CD4-positive, alpha-beta T cell treated with Interleukin-15 for 1 hour (primary cell): ENCODE measurements around the gene GNPTAB.

ENCODE experiments used
- DNase-seq: peaks from one replicate; pipeline ENCODE4 v3.0.0-alpha.2; 2020

GNPTAB gene

DNA sequence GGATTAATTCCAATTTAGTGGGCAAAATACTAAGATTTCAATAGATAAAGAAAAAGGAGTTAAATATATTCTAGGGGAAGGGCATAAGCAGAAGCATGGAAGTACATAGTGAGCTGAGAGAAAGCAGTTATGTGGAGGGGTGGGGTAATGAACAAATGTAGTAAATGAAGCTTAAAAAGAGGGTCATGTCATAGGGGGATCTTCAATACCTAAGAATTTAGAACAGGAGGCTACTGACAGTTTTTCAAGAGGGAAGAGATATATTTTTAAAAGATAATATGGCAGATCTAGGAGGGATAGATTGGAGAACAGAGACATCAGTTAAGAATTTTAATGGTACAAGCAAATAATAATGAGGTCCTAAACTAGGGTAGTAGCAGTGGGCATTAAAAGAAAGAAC, 100.9 kb downstream of the GNPTAB start:
- no peak for DNase-seq

DNA sequence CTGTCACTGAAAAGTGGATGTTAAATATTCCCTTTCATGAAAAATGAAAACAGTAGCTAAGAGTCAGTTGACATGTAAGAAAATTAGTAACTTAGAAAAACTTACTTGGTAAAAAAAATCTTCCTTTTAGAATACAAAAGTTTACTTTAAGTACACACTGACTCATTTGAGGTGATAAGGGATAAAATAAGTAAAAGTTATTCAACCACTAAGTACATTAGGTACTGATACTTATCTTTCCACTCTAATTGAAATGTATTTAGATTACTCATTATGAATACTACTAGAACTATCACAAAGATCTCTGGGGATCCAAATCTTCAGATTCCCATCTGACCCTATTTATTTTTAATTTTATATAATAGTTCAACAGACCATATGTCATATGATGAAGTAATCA, 103.7 kb downstream of the GNPTAB start:
- DNase-seq: no peak

DNA sequence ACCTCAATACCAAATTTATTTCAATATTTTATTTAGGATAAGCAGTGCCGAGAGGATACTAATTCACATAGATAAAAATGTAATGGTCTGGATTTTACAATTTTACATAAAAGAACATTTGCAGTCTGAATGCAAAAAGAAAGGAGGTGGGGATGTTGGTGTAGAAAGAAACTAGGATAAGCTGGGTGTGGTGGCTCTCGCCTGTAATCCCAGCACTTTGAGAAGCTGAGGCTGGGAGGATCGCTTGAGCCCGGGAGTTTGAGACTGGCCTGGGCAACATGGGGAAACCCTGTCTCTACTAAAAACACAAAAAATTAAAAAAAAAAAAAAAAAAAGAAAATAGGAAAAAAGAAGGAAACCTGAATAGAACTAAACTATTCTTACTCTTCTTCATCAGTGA, 108.4 kb downstream of the GNPTAB start:
- DNase-seq: no peak

DNA sequence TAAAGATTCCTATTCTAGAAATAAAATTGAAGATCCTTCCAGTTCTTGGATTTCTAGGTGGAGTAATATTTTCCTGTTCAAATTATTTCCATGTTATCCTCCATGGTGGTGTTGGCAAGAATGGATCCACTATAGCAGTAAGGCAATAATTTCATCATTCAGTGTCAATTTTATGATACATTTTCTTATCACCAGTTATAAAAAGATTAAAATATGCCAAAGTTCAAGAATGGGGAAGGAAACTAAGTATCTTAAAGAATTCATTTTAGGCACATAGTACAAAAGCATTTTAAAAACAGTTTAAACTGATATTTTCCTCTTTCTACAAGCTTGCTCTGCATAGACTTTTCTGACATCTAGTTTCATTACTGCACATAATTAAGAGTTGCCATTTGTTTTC, 110.6 kb downstream of the GNPTAB start:
- DNase-seq: no peak

DNA sequence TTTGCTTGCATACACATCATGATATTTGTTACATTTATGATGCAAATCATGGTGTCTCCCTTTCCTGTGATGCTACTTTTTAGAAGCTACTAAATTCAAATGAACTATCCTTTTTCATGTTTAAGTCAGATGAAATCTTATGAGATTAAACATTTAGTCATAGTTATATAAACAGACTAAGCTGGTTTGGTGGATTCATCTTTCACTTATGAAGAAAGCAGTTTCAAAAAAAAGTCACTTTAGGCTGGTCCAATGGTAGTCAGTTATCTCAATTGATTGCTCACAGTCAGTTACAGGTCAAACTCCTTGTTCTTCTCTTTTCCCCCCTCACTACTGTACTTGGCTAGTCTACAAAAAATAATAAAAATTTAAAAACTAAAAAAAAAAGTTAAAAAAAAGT, 111.2 kb downstream of the GNPTAB start:
- no peak for DNase-seq

DNA sequence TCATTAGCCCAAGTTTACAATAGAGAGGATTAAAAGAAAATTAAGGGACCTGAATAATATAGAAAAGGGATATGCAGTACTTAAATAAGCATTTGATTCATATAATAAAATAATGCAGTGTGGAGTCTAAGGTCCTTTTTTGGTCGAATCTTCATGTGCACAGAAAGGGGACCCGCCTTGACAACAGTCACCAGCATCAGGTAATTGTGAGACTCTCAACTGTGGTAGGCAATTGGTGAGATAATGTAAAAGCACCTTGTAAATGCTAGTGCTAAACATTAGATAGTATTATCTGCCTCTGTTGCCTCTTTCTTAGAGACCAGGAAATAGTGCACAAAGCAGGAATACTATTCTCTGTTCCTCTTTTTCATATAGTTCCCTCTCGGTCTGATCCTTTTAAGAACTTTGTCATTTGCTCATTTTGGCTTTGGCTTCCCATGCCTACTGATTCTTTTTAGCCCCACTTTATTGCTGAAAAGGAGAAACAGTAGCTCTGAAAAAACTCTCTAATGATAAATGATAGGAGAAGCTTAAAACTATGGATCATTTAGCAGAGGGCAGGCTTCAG, 115.8 kb downstream of the GNPTAB start:
- DNase-seq: no peak

DNA sequence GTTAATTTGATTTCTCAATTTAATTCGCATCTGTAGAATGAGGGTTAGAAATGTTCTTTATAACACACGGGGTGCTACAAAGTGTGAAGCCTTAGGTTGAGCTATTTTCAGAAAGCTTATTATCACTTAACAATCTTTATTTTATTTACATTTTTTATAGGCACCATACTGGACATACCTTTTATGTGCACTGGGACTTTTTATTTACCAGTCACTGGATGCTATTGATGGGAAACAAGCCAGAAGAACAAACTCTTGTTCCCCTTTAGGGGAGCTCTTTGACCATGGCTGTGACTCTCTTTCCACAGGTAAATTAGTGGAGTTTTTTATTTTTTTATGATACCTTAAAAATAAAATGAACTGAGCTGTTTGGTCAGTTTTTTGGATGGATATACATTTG, 116.8 kb downstream of the GNPTAB start:
- DNase-seq: no peak

DNA sequence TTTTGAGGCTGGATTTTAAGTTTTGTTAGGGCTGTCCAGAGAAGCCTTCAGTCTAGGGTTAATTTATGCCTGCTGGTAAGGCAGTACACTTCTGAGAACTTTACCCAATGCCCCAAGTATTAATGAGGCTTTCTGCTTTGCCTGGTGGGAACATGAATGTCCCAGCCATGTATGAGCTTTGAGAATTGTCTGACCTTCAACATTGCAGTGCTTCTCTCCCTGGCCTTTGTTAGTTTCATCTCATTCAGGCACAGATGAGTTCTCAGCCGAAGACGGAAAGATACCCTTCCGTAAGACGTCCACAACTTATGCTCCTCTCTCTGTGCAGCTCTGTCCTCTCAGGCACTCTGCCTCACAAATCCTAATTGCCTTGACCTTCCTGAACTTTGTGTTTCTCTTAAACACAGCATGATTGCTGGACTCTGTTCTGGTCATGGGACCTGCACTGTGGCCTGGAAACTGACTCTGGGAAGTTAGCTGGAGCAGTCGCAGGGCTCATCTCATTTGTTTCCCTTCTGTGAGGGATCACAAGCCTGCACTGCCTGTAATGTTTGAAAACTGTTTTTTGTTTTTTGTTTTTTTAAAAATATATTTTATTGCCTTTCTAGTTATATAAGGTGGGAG, 117.6 kb downstream of the GNPTAB start:
- DNase-seq: no peak

DNA sequence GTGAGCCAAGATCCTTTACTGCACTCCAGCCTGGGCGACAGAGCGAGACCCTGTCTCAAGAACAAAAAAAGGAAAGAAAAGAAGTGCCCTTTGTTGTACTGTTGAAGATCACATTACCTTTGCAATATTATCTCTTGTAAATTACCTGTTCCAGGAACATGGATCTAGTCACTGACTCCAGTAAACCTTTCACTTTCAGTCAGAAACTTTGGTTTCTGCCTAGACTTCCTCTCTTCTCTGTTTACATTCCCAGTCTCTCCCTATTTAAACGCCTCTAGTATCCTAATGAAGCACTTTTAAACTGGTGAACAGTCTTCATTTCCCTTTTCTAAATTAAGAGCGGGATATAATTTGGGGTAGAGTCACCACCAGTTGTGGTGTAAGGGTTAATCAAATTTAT, 120.5 kb downstream of the GNPTAB start:
- DNase-seq: no peak

DNA sequence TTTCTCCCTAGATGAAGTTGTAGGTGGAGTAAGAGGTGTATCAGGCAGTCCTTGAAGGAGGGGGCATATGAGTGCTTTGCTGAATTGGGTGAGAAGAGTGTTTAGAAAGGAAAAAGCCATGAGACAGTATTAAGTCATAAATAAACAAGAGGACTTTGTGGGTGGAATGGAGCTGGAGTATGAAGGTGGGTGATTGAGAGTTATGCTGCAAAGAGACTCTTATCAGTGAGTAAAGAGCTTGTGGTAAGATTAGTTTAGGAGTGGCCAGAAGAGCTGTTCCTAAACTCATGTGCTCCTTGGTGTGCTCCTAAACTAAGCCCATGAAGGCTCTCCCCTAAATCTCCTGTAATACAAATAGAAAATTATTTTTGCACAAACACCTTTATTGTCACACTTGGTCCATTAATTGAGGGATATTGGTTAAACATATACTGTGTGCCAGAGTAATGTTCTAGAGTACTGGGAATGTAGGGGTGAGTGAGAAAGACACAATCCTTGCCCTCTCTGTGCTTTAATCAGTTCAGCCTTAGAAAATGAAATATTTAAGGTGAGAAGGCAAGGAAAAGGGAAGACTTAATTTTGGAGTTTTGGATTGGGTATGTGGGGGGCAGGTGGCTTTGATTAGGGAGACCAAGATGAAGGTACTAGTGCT, 123.5 kb downstream of the GNPTAB start:
- DNase-seq: no peak

DNA sequence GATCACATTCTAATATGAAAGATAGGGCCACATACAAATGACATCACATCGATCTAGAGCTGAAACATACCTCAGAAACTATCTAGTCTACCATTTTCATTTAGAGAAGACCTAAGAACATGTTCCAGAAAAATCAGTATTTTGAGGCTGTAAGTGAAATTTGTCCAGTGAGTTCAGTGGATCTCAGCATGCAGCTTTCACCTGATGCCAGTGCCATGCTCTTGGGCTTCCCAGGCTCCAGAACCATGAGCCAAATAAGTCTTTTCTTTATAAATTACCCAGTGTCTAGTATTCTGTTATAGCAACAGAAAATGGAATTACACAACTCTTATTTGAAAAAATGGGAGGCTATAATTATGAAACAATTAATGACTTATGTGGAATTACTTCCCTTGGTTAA, 124.4 kb downstream of the GNPTAB start:
- DNase-seq: no peak

DNA sequence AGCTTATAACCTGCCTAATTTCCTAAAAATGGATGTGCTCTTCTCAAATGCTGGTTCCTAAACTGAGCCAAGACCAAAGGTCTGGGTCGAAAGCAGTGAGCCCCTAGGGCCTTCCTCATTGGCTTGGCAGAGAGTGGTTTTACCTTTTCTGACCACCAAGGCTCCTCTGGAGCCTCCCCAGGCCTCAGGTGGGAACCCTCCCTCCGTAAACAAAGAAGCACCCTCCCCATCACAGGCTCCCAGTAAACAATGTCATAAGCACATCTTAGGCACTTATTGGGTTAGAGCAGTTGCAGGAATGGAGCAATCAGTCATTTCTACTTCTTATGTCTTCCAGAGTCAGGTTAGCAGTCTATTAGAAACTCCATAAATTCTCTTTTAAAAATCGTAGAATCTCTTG, 127.3 kb downstream of the GNPTAB start:
- no peak for DNase-seq

DNA sequence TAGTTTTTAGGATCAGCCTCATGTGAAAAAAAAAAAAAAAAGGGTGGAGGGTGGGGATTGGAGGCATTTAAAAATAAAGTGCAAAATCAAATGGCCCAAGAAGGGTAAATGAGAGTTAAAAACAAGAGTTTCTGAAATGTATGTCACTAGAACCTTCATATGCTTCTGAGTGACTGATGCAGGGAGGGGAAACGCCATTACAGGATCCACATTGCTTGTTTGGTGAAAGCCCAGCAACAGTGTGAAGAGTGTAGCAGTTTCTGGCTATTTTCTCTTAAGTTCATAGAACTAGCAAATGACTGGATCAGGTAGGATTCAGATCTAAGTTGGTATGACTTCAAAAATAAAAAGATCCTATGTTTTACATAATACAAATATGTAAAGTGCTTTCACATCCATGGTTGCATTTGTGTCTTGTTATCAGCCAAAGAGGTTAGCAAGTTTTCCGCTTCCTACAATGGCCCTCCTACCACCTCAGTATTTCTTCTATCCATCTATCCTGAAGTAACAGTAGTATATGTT, 130.4 kb downstream of the GNPTAB start:
- no peak for DNase-seq

DNA sequence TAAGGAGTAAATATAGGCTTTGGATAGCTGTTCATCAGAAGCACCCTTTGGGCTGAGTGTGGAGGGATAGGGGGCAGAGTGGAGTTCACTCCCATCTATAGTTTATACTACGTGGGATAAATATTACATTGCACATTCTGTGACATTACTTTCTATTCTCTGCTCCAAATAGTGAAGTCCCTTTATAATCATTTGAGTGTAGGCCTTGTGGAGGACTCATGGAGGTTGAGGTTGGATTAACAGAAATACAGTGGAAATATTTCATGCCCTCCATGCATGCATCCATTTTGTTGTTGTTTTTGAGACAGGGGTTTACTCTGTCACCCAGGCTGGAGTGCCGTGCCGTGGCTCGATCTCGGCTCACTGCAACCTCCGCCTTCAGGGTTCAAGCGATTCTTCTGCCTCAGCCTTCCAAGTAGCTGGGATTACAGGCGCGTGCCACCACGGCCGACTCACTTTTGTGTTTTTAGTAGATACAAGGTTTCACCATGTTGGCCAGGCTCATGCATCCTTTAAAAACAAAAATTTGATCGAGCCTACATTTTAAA, 131.9 kb downstream of the GNPTAB start:
- DNase-seq: no peak

DNA sequence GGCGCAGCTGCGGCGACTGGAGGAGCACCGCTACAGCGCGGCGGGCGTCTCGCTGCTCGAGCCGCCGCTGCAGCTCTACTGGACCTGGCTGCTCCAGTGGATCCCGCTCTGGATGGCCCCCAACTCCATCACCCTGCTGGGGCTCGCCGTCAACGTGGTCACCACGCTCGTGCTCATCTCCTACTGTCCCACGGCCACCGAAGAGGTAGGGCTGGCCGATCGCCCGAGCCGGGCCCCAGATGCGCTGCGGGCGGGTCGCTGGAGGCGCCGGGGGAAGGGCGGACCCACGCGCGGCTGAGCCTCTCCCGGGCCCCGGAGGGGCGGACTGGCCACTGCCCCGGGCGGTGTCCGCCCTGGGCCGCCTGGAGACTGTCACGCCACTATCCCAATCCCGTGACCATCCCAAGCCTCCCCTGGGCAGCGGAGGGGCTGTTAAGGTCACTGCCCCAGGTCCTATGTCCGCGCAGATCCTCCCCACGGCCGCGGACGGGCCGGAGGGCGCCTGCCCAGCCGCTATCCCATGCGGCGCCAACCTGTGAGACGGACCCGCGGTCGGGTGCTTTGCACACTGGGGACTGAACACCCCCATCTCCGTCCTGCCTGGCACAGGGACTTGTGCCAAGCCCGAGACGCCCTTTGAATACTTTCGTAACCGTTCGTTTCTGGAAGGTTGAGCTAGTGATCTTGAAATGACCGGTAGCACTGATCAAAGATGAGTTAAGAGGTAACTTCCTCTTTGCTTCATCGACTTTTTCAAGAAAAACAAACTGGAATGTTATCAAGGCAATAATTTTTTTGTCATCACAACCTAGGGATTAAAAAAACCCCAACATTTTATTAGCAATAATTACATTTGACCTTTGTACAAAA, 132.6 kb downstream of the GNPTAB start:
- DNase-seq: peak; percentile 21

DNA sequence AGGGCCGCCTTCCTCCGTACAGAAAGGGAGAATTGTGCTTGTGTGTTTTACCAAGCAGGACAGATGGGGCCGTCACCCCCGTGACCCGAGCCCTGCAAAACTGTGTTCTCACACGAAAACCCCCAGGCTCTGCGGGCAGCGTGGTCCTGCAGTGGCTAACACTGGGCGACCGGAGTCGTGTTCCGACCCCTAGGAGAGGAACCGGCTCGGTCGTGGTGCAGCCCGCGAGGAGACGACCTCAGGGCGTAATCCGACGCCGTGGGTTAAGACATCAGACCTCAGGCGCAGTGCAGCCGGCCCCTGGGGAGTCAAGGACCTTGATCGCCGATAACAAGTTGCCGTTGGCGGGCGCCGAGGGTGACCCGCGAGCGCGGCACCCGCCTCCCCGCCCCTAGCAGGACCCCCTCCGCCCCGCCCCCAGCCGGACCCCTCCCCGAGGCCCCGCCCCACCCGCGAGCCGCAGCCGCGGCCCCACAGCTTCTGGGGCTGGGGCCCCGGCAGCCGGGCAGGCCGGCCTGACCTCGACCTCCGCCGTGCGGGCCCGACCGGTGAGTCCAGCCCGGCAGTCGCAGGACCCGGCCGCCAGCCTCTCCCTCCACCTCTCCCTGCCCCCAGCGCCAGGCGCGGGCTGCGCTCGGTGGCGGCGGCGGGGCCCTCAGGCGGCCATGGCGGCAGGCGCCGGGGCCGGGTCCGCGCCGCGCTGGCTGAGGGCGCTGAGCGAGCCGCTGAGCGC, 133.4 kb downstream of the GNPTAB start, which contains the start of gene CHPT1:
Gene CHPT1 (plus strand): TSS at position 444 of the 733 bp plus-strand sequence. CDS start 222 bp downstream, at position 666.
- peak; percentile 75 for DNase-seq

DNA sequence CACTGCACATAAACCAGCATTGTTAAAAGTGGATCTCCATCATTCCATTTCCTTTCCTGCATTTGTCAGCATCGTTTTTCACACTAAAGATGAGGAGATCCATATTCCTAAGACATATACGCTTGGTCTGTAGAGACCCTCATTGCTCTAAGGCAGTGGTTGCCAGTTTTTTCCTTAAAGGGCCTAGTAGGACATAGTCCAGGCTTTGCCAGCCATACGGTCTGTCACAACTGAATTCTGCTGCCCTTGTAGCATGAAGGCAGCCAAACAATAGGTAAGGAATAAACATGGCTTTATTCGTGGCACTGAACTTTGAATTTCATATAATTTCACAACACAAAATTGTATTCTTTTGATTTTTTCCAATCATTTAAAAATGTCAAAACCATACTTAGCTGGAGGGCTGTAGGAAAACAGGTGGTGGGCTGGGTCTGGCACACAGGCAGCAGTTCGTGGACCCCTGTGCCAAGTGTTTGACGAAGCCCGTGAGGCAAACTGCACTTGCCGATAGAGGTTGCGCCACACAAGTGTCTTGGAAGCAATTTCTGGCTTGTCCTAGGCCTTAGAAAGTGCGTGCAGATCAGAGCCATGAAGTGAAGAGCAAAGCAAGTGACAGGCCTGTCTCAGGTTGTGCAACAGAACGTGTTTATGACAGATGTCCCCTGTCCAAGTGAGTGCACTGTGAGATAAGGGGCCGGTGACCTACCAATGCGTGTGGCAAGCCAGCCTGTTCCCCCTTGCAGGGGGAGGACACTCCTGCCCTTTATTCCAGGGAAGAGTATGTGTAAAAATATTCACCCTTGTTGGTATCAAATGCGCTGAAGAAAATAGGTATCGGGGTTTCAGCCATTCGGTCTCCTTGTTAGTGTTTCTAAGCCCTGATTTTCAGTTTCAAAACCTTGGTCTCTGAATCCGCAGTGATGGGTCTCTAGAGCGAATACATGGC, 134.2 kb downstream of the GNPTAB start:
- DNase-seq: peak; percentile 16

DNA sequence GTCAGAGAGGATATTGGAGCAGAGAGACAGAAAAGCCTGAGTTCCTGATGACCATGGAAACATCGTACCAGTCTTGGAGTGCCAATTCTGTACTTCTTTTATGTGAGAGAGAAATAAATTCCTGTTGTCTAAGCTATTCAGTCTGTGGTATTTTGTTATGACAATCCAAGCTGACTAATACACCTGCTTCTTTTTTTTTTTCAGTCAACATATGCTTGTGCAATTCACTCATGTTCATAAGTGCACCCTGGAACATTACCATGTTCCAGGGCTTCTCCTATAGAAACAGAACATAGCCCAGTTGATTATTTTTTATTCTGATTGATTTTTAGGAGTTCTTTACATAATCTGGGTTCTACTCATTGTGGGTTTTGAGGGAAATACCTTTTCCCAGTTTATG, 135.1 kb downstream of the GNPTAB start:
- no peak for DNase-seq
